ENCODE measurements around the gene CDRT15L2. TPM values are rescaled to one million over a fixed set of nuclear protein-coding genes. Genes with fewer than 3 reads are reported as not detected.

CDRT15L2 gene
- total and polyA plus RNA-seq, 2 donors (not counting 1 experiment from before 2014, with no cell fraction given), result not detected

- H3K27me3 ChIP-seq (ENCODE audit: control insufficient read depth, insufficient read depth, low read length), result no peaks in the 10 kb centered on the region
Measured at GRCh38 chr17:20611309-20611708, 31.8 kb downstream of the CDRT15L2 start.

GRCh38 chr17:20612635-20613034 lies 33.1 kb downstream of the CDRT15L2 start:
- Histone ChIP-seq H3K9me3 (ENCODE audit: control insufficient read depth, insufficient read depth, low read depth, low read length) (no peaks in the 10 kb centered on the region), H4K20me1 (ENCODE audit: control insufficient read depth, extremely low read depth, insufficient read depth, low read length) (no peaks in the 10 kb centered on the region), H3K27ac (ENCODE audit: insufficient read depth, low read length) (no peak overlapping the region), H3K27me3 (ENCODE audit: control insufficient read depth, insufficient read depth, low read length) (no peaks in the 10 kb centered on the region), H3K4me3 (replicated peaks in 1 of 4; ENCODE audit: control extremely low read depth in 1 of 4, insufficient read depth in 1 of 4, low read depth in 3 of 4, low read length in 4 of 4) (no peak overlapping the region), H3K4me1 (ENCODE audit: control insufficient read depth, extremely low read depth, insufficient read depth, low read length) (no peaks in the 10 kb centered on the region), H3K4me2 (ENCODE audit: extremely low read depth, insufficient read depth, low read length) (no peak overlapping the region), H3K36me3 (ENCODE audit: control insufficient read depth, insufficient read depth, low read length) (no peaks in the 10 kb centered on the region), H2AFZ (ENCODE audit: low read length) (no peak overlapping the region), H3K9ac (ENCODE audit: insufficient read depth, low read length) (no peak overlapping the region), H3K79me2 (ENCODE audit: control insufficient read depth, insufficient read depth, low read length) (no peaks in the 10 kb centered on the region)
- TF ChIP-seq EZH2 (IDR thresholded peaks at IDR 0.05; ENCODE audit: low read length, missing control alignments) (no peak), CTCF (conservative IDR thresholded peaks at IDR 0.05 in 1 of 2, IDR thresholded peaks at IDR 0.05 in 1 of 2; ENCODE audit: low read depth in 1 of 2, low read length in 2 of 2) (no peak)
- no peak for DNase-seq (ENCODE audit: low read depth in 2 of 2)

More at GRCh38 chr17:20611309-20611708, 31.8 kb downstream of the CDRT15L2 start:
- H2AFZ ChIP-seq (ENCODE audit: low read length), result no peak overlapping the region
- H3K4me2 ChIP-seq (ENCODE audit: extremely low read depth, insufficient read depth, low read length), result no peak overlapping the region
- H3K9ac ChIP-seq (ENCODE audit: insufficient read depth, low read length), result no peak overlapping the region
- no peaks in the 10 kb centered on the region for H4K20me1 ChIP-seq (ENCODE audit: control insufficient read depth, extremely low read depth, insufficient read depth, low read length)
- DNase-seq (ENCODE audit: low read depth in 2 of 2), result no peak
- no peak overlapping the region for H3K27ac ChIP-seq (ENCODE audit: insufficient read depth, low read length)
- no peaks in the 10 kb centered on the region for H3K79me2 ChIP-seq (ENCODE audit: control insufficient read depth, insufficient read depth, low read length)
- no peaks in the 10 kb centered on the region for H3K9me3 ChIP-seq (ENCODE audit: control insufficient read depth, insufficient read depth, low read depth, low read length)
- no peaks in the 10 kb centered on the region for H3K4me1 ChIP-seq (ENCODE audit: control insufficient read depth, extremely low read depth, insufficient read depth, low read length)
- no peak for TF ChIP-seq CTCF (conservative IDR thresholded peaks at IDR 0.05 in 1 of 2, IDR thresholded peaks at IDR 0.05 in 1 of 2; ENCODE audit: low read depth in 1 of 2, low read length in 2 of 2)
- no peak for TF ChIP-seq EZH2 (IDR thresholded peaks at IDR 0.05; ENCODE audit: low read length, missing control alignments)
- H3K4me3 ChIP-seq (replicated peaks in 1 of 4; ENCODE audit: control extremely low read depth in 1 of 4, insufficient read depth in 1 of 4, low read depth in 3 of 4, low read length in 4 of 4), result no peak overlapping the region
- no peaks in the 10 kb centered on the region for H3K36me3 ChIP-seq (ENCODE audit: control insufficient read depth, insufficient read depth, low read length)

GRCh38 chr17:20613248-20613647 lies 33.7 kb downstream of the CDRT15L2 start:
- no peak overlapping the region for H3K9ac ChIP-seq (ENCODE audit: insufficient read depth, low read length)
- H2AFZ ChIP-seq (ENCODE audit: low read length), result no peak overlapping the region
- no peaks in the 10 kb centered on the region for H3K4me1 ChIP-seq (ENCODE audit: control insufficient read depth, extremely low read depth, insufficient read depth, low read length)
- H3K27ac ChIP-seq (ENCODE audit: insufficient read depth, low read length), result no peak overlapping the region
- no peaks in the 10 kb centered on the region for H3K27me3 ChIP-seq (ENCODE audit: control insufficient read depth, insufficient read depth, low read length)
- H4K20me1 ChIP-seq (ENCODE audit: control insufficient read depth, extremely low read depth, insufficient read depth, low read length), result no peaks in the 10 kb centered on the region
- H3K79me2 ChIP-seq (ENCODE audit: control insufficient read depth, insufficient read depth, low read length), result no peaks in the 10 kb centered on the region
- H3K4me2 ChIP-seq (ENCODE audit: extremely low read depth, insufficient read depth, low read length), result no peak overlapping the region
- TF ChIP-seq CTCF (conservative IDR thresholded peaks at IDR 0.05 in 1 of 2, IDR thresholded peaks at IDR 0.05 in 1 of 2; ENCODE audit: low read depth in 1 of 2, low read length in 2 of 2) (no peak), EZH2 (IDR thresholded peaks at IDR 0.05; ENCODE audit: low read length, missing control alignments) (no peak)
- no peak for DNase-seq (ENCODE audit: low read depth in 2 of 2)
- H3K9me3 ChIP-seq (ENCODE audit: control insufficient read depth, insufficient read depth, low read depth, low read length), result no peaks in the 10 kb centered on the region
- no peaks in the 10 kb centered on the region for H3K36me3 ChIP-seq (ENCODE audit: control insufficient read depth, insufficient read depth, low read length)
- H3K4me3 ChIP-seq (replicated peaks in 1 of 4; ENCODE audit: control extremely low read depth in 1 of 4, insufficient read depth in 1 of 4, low read depth in 3 of 4, low read length in 4 of 4), result no peak overlapping the region

All from fibroblast of lung (primary cell).